Uterus (tissue), 2 donors: ENCODE data around the gene TMX4.

Experiments used
- POLR2A ChIP-seq, 2 donors: fragments of 450-650 bp; IDR thresholded peaks; one replicate each; pipeline ENCODE4 v1.6.1; 2016; ENCODE audit warnings: antibody characterized with exemption in 2 of 2, mild to moderate bottlenecking in 1 of 2, moderate library complexity in 1 of 2
- TF ChIP-seq, protein P1 (sequence below), 4 experiments: fragments of 200-600 bp in 2 of 4; fragments of 450-650 bp in 2 of 4; sonication (generic) in 2 of 4; IDR thresholded peaks; one replicate each; pipeline ENCODE4 v1.5.1; 2016 to 2019; ENCODE audit warnings: antibody characterized with exemption in 4 of 4, mild to moderate bottlenecking in 2 of 4, moderate library complexity in 1 of 4

DNA sequence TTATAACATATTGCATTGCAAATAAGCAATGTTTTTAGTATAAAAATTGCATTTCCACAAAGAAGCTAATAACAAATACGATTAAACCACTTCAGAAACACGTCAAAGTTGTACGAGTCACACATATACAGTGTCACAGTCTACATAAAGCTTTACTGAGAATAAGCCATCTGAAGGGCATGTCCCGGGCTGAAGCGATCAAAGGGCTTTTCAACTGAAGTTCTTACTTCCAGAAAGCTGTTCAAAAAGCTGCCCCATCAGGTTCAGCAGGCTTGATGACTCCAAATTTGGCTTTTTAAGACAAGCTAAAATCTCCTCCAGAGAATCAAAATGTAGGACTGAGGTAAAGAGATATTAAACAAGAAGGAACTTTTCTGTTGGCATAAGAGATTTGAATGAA lies 41.9 kb downstream of the TMX4 start:
- TF ChIP-seq, protein P1, sequence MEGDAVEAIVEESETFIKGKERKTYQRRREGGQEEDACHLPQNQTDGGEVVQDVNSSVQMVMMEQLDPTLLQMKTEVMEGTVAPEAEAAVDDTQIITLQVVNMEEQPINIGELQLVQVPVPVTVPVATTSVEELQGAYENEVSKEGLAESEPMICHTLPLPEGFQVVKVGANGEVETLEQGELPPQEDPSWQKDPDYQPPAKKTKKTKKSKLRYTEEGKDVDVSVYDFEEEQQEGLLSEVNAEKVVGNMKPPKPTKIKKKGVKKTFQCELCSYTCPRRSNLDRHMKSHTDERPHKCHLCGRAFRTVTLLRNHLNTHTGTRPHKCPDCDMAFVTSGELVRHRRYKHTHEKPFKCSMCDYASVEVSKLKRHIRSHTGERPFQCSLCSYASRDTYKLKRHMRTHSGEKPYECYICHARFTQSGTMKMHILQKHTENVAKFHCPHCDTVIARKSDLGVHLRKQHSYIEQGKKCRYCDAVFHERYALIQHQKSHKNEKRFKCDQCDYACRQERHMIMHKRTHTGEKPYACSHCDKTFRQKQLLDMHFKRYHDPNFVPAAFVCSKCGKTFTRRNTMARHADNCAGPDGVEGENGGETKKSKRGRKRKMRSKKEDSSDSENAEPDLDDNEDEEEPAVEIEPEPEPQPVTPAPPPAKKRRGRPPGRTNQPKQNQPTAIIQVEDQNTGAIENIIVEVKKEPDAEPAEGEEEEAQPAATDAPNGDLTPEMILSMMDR (IDR thresholded peaks at IDR 0.05): no peak
- TF ChIP-seq POLR2A (IDR thresholded peaks at IDR 0.05): no peak
